Testis (tissue), 2 donors: Measurements from ENCODE around the gene GPC6.

Experiments
- CTCF ChIP-seq, 3 experiments: fragments of 450-650 bp in 2 of 3; fragments of 200-600 bp in 1 of 3; sonication (generic) in 1 of 3; IDR thresholded peaks; one replicate each; pipeline ENCODE4 v1.5.1; 2016 to 2019; ENCODE audit warnings: antibody characterized with exemption in 3 of 3, mild to moderate bottlenecking in 2 of 3, moderate library complexity in 1 of 3
- POLR2A ChIP-seq: fragments of 450-650 bp; IDR thresholded peaks from one replicate; pipeline ENCODE4 v1.6.1; 2017; ENCODE audit warnings: antibody characterized with exemption, mild to moderate bottlenecking, moderate library complexity

- TF ChIP-seq CTCF (IDR thresholded peaks at IDR 0.05) = no peak
- no peak for TF ChIP-seq POLR2A
Observed at GRCh38 chr13:93386116-93386515, 159.5 kb downstream of the GPC6 start.
